ELR (cell line): ENCODE results near the gene DCTN2.
"Not testable (repeated sequence)": the region's sequence is repeated elsewhere in the genome, so short reads cannot be mapped to it uniquely, and the experiment has no call there.

Experiments used
- DNase-seq: peaks from one replicate; pipeline ENCODE4 v3.0.0-alpha.2; 2015; ENCODE audit warnings: low read depth

DCTN2 gene

GRCh38 chr12:57527184-57527583, 19.8 kb downstream of the DCTN2 start:
- no peak for DNase-seq

DNA sequence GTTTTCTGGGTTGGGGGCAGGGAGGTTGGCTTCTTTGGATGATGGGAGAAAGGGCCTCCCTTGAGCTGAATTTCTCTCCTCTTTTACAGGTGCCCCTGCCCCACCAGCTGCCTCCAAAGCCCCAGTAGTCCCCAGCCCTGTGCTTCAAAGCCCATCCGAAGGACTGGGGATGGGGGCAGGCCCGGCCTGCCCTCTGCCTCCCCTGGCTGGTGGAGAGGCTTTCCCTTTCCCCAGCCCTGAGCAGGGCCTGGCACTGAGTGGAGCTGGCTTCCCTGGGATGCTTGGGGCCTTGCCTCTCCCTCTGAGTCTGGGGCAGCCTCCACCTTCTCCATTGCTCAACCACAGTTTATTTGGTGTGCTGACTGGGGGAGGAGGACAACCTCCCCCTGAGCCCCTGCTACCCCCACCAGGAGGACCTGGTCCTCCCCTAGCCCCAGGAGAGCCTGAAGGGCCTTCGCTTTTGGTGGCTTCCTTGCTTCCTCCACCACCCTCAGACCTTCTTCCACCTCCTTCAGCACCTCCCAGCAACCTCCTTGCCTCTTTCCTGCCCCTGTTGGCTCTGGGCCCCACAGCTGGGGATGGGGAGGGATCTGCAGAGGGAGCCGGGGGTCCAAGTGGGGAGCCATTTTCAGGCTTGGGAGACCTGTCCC, 20.4 kb downstream of the DCTN2 start:
- no peak for DNase-seq

- no peak for DNase-seq
These were observed 21.2 kb downstream of the DCTN2 start for GRCh38 chr12:57525615-57526383.

- DNase-seq = no peak
These were observed 22.0 kb downstream of the DCTN2 start for GRCh38 chr12:57524814-57525614.

GRCh38 chr12:57523706-57524614, 23.0 kb downstream of the DCTN2 start:
- no peak for DNase-seq

GRCh38 chr12:57522887-57523705, 23.9 kb downstream of the DCTN2 start:
- peak; percentile 56 for DNase-seq

GRCh38 chr12:57522011-57522886, 24.7 kb downstream of the DCTN2 start, which contains the start of gene MBD6:
Gene MBD6 (plus strand): TSS chr12:57522824. CDS start chr12:57524304, 1,480 bp downstream.
- DNase-seq = peak; percentile 92

- DNase-seq = peak; percentile 53
These were observed 25.4 kb downstream of the DCTN2 start for GRCh38 chr12:57521525-57522010.

DNA sequence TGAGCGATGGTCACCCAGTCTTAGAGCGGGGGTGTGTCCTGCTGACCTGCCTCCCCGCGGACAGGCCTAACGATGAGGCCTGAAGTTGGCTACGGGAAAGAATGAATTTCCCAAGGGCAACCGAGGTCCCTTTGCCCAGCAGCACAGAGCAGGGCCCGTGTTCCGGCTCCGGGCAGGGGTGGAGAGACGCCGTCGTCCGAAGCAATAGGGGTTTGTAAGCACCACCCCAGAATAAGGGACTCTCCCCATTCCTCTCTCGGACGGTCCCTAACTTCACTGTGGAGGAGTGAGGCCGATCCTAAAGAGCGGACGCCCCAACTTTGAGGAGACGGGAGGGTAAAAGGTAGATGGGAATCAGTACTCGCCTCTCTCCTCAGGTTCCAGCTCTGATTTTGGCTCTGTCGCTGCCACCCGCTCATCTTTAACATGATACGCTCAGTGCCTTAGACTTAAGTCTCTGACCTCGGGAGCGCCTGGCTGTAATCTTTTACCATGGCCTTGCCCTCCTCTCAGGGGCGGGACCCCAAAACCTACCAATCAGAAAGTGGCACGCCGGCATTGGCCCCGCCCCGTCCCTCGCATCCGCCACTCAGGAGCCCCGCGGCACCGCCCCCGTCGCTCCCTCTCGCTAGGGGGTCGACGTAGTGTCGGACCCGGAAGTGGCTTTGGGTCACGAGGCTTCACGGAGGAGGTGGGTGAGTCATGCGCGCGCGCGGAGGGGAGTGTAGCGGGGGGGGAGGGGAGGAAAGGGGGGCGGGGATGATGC, 26.8 kb downstream of the DCTN2 start, which contains the start of gene DDIT3:
DDIT3 (minus strand) TSS at position 462 of the 766 bp plus-strand sequence. CDS start 3,108 bp downstream, outside the sequence.
- peak; percentile 99 for DNase-seq

DNA sequence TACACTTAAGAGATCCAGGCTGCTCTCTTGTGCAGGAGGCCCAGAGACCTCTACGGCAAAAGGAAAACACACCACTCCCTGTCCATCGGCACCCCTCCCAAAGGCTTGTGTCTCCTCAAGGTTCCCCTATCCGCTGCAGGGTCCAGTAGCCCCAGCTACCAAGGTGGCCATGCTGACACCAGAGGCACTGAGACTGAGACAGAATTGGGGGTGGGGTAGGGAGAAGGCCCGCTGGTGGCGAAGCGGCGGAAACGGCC, 27.3 kb downstream of the DCTN2 start:
- no peak for DNase-seq

GRCh38 chr12:57518920-57519795, 27.8 kb downstream of the DCTN2 start:
- peak; percentile 53 for DNase-seq

DNA sequence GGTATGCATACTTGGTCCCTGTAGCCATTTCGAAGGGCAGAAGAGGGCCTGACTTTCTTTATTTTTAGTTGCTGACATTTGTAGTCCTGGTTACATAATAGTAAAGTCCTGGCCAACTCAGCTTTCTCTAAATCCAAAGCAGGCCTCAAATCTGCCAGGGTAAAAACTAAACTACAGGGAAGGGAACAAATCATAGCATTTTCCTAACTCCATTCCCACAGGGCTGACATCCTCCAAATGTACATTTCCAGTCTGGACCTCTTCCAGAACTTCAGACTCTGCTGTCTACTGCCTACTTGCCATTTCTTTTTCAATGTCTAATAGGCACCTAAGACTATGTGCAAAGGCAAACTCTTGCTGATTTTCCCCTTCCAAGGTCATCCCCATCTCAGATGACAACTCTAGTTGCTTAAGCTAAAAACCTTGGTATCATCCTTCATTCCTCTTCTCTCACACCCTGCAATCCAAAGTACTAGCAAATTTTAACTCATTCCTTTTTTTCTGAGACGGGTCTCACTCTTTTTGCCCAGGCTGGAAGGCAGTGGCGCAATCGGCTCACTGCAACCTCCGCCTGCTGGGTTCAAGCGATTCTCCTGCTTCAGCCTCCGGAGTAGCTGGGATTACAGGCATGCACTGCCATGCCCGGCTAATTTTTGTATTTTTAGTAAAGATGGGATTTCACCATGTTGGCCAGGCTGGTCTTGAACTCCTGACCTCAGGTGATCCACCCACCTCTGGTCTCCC, 28.6 kb downstream of the DCTN2 start:
- DNase-seq = no peak

DNA sequence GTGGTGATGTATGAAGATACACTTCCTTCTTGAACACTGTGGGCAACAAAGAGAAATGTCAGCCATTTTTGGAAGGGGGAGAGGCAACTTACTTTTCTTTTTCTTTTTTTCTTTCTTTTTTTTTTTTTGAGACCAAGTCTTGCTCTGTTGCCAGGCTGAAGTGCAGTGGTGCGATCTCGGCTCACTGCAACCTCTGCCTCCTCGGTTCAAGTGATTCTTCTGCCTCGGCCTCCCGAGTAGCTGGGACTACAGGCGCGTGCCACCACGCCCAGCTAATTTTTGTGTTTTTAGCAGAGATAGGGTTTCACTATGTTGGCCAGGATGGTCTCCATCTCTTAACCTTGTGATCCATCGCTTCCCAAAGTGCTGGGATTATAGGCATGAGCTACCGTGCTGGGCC, 29.3 kb downstream of the DCTN2 start:
- DNase-seq = not testable (repeated sequence)

GRCh38 chr12:57517187-57517586, 29.8 kb downstream of the DCTN2 start:
- DNase-seq = peak; percentile 59

- no peak for DNase-seq
These were observed 30.3 kb downstream of the DCTN2 start for GRCh38 chr12:57516617-57517153.

DNA sequence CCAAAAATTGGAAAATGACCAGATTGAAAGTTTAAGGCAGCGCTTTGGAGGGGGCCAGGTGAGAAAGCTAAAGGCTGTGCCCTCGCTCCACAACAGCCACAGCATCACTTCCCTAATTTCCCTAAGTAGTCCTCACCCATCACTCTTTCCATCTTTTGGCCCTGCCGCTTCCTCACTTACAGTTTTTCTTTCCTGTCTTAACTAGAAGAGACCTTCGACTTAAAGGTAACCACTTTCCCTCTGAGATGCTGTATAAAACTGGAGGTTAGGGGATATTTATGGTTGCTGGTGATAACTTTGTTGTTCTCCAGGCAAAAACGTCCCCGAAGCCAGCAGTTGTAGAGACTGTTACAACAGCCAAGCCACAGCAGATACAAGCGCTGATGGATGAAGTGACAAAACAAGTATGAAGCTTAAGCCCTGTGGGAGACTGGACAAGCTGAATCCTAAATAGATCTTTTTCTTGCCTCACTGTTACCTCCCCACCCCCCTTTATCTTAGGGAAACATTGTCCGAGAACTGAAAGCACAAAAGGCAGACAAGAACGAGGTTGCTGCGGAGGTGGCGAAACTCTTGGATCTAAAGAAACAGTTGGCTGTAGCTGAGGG, 31.0 kb downstream of the DCTN2 start:
- no peak for DNase-seq
